ENCODE measurements around the gene TADA2A.

- TF ChIP-seq CTCF (conservative IDR thresholded peaks at IDR 0.05; ENCODE audit: low read length) (no peak), EZH2phosphoT487 (IDR thresholded peaks at IDR 0.05; ENCODE audit: borderline replicate concordance, low read depth, low read length) (no peak)
Observed at GRCh38 chr17:37465069-37465616, 58.5 kb downstream of the TADA2A start.
